CD4-positive, alpha-beta T cell treated with Interleukin-4 for 4 hours (primary cell): ENCODE results near the gene SERPINA10.
"Not testable (repeated sequence)": the region's sequence is repeated elsewhere in the genome, so short reads cannot be mapped to it uniquely, and the experiment has no call there.

Experiments used
- DNase-seq: peaks from one replicate; pipeline ENCODE4 v3.0.0-alpha.2; 2020

The SERPINA10 gene

DNA sequence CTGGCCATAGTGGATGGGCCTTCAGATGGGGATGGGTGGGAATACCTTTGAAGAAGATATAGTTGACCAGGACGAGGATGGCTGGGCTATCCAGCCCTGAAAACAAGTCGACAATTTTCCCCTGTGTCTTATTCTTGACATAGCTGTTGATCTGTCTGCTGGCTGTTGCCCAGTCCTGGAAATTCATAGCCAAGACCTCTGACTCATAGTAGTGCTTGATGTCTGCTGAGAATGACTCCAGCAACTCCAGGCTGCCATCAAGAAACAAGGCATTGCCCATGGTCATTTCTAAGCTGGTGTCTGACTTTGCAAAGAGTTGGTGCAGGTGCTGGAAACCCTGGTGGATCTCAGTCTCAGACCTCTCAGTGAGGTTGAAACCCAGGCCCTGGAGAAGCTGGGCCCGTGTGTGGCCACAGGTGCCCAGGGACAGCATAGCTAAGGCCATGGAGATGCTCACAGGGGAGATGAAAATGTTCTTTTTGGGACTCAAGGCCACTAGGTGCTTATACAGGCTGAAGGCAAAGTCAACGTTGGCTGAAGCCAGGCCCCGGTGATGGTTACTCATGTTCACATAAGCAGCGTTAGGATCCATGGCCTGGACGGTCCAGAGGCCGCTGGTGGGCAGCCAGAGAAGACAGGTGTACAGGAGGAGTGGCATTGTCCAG, 21.1 kb upstream of the SERPINA10 start:
- DNase-seq: no peak

DNA sequence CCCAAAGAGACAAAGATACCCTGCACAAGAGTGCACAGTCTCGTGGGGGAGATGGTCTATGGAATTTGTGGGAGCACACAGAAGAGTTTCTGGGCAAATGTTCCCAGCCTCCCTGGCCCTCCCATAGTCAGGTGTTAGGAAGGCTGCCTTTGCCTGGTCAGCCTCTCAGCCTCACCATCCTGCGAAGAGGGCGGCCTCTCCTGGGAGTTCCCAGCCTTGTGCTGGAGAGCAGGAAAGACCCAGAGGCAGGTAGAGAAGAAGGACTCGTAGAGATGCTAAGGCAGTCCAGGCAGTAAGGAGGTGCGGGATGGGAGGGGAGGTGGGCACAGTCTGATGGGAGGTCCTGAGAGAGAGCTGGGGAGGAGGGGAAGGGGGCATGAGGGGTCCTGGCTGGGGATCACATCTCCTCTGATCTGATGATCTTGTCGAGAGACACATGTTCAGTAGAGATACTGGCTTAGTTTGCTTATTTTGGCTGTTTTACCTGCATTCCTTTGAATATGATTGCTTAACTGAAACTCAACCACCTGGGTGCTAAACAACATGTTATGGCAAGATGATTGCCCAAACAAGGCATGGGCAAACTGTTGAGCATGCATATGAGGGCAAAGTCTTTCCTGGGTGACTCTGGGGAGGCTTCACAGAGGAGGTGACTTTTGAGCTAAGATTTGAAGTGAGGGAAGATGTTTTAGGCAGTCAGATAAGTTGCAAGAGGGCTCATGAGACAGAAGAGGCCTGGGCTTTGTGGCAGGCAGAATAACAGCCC, 19.6 kb upstream of the SERPINA10 start:
- DNase-seq: no peak

GRCh38 chr14:94310248-94310647, 17.2 kb upstream of the SERPINA10 start:
- DNase-seq: no peak

DNA sequence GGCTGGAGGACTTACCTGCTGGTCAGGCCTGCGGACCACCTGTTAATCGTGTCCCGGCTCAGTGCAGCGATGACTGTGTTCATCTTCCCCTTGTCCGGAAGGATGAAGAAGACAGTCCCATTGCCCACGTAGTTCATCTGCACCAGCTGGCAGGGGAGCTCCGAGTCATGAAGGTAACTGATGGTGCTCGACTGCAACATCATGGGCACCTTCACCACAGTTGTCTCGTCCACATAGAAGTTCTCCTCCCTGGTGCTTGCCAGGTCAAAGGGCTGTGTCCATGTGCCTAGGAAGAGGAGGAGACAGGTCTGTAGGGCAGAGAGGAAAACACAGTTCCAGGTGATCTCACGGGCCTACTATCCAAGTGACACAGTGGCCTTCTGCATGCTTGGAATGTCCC, 16.7 kb upstream of the SERPINA10 start:
- DNase-seq: no peak

- DNase-seq: no peak
Observed at GRCh38 chr14:94307410-94307992, 14.4 kb upstream of the SERPINA10 start.

- no peak for DNase-seq
Observed at GRCh38 chr14:94306047-94306978, 13.2 kb upstream of the SERPINA10 start.

DNA sequence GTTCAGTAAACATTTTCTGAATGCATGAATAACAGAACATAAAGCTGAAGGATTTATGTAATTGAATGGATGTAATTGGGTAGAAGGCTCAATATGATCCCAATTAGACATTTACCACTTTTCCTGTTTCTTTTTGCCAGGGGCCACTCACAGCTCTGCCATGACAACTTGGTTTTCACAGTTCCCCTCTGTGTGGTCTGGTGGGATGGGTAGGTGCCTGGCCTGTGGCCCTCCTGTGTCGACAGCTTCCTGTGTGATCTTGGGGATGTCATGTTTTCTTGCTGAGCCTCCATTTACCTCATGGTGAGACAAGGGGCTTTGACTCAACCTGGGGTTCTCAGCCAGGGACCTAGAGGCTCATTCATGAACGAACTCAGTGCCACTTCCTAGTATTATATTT, 12.6 kb upstream of the SERPINA10 start:
- no peak for DNase-seq

GRCh38 chr14:94304243-94304642, 11.2 kb upstream of the SERPINA10 start:
- DNase-seq: no peak

DNA sequence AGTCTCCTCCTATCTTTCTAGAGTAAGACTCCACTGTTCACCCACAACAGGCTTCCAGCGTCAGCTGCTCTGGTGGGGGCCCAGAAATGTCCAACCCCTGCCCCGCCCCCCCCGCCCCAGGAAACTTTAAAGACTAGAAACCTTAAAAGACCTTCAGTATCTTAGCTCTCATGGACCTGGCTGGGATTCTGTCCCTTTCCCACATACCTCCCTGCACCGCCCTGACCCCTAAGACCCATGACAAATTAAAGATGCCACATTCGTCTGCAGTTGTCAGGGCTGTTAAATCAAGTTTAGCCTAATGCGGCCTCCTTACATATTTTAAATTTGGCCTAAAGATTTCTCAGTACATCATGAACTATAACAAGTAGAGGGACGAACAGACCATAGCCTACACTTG, 10.0 kb upstream of the SERPINA10 start:
- no peak for DNase-seq

- no peak for DNase-seq
Observed at GRCh38 chr14:94298130-94298529, 5.1 kb upstream of the SERPINA10 start.

DNA sequence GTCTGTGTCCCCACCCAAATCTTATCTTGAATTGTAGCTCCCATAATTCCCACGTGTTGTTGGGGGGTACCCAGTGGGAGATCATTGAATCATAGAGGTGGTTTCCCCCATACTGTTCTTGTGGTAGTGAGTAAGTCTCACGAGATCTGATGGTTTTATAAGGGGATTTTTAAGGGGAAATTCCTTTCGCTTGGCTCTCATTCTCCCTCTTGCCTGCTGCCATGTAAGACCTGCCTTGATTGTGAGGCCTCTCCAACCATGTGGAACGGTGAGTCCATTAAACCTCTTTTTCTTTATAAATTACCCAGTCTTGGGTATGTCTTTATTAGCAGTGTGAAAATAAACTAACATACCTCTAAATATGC, 3.1 kb upstream of the SERPINA10 start:
- not testable (repeated sequence) for DNase-seq

DNA sequence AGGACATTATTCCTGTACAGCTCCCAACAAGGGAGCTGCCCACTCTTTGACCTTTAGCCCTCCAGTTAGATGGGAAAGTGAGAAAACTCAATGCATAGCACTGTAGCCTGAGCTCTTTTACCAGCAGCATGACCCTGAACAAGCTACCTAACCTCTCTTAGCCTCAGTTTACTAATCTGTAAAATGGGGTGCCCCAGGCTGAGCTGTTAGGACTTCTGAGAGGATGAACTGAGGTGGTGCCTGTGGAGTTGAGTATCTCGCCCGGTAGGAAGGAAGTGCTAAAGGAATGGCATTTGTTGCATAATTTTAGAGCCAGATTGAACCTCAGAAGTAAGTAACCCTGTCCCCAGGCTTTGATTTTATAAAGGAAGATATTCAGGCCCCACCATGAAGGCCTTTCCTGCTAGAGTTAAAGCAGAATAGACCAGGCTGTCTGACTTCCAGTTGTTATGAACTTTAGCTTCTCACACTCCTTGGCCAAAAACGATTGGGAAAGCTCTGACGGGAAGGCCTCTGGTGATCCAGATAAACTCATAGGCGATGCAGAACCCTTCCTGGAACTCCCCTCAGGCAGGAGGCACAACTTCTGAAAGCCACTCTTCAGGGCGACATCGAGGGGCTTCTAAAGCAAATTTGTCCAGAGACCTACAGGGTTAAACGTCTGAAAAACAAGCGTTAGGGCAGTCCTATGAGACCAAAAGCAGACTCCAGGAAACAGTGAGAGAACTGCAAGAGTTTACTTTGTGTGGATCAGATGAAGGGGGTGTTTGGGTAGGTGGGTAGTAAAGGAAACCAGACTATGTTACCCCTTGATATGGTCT, 2.5 kb upstream of the SERPINA10 start:
- DNase-seq: no peak

DNA sequence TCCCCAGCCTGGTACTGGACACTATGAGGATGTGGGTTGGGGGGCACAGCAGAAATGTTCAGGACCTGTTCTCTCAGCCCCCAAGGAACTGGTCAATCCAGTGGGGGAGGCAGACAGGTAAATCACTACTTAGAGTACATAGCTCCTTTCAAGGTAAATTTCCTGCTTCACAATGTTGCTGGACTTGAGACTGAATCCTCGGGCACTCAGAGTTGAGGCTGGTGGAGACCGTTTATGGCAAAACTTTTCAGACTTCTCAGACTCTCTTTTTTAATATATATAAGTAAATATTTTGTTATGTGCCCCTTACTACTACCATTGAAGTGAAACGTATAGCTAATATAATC, 483 bp upstream of the SERPINA10 start:
- DNase-seq: no peak

DNA sequence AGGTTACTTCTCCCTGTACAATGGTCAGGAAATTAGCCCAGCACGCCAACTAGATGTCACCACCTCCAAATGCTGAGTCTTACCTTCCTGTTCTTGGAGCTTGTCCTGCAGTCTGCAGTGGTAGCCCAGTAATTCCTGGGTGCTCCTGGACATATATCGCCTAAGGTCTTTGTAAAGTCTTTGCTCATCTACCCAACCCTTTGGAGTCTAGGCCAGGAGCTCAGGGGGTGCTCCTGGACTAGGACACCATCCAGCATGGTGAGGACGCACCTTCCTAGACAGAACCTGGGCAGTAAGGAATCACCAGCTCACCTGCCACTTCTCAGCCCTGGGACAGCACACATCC, 569 bp downstream of the SERPINA10 start:
- DNase-seq: no peak

DNA sequence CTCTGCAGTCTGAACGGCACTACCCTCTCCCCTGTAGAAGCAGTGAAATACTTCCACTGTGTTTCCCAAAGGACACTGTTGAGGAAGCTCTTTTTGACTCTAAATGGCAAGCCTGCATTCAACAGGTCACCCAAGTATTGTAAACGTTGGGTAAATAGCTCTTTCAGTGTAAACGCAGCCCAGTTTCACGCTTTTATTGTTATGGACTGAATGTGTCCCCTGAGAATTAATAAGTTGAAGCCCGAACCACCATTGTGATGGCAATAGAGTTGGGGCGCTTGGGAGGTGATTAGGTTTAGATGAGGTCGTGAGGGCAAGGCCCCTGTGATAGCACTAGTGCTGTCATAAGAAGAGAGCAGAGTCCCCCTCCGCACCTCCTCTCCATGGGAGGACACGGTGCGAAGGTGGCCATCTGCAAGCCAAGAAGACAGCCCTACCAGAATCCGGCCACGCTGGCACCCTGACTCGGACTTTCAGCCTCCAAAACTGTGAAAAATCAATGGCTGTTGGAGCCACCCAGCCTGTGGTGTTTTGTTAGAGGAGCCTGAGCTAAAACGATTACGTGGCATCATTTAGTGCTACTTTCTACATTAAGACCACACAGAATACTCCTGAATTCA, 1.1 kb downstream of the SERPINA10 start:
- no peak for DNase-seq

GRCh38 chr14:94291159-94291905, 1.7 kb downstream of the SERPINA10 start:
- no peak for DNase-seq

- no peak for DNase-seq
Observed at GRCh38 chr14:94290197-94290596, 2.9 kb downstream of the SERPINA10 start.

- DNase-seq: no peak
Observed at GRCh38 chr14:94288610-94289465, 4.2 kb downstream of the SERPINA10 start.

- no peak for DNase-seq
Observed at GRCh38 chr14:94285158-94285557, 7.9 kb downstream of the SERPINA10 start.

- DNase-seq: no peak
Observed at GRCh38 chr14:94284221-94284620, 8.8 kb downstream of the SERPINA10 start.
